CD4-positive, alpha-beta T cell treated with Interleukin-15 for 4 hours (primary cell): Measurements from ENCODE around the gene ZCWPW1.
A peak's percentile ranks its signal among the peaks of the same experiment; 100 is the strongest.

Source experiments
- DNase-seq: peaks from one replicate; pipeline ENCODE4 v3.0.0-alpha.2; 2020; ENCODE audit warnings: low spot score

ZCWPW1 gene

GRCh38 chr7:100432621-100433275 is 4.2 kb upstream of the ZCWPW1 start:
- DNase-seq: no peak

DNA sequence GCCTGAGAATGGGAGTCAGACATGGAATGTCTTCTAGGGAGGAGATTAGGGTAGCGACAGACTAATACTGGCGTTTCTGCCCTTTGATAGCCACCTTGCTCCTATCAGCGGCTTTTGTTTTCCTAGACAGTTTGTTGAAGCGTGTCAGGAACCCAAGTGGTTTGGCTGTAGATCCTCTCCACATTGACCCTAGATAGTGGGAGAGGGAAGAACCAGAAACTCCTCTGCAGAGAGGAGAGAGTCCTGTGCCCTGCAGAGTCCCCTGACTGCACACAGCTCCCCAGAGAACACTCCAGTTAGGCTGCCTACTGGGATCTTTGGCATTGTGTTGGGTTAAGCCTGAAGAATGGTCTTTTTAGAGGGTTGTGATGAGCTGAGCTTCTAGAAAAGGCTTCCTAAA is 3.5 kb upstream of the ZCWPW1 start:
- no peak for DNase-seq

DNA sequence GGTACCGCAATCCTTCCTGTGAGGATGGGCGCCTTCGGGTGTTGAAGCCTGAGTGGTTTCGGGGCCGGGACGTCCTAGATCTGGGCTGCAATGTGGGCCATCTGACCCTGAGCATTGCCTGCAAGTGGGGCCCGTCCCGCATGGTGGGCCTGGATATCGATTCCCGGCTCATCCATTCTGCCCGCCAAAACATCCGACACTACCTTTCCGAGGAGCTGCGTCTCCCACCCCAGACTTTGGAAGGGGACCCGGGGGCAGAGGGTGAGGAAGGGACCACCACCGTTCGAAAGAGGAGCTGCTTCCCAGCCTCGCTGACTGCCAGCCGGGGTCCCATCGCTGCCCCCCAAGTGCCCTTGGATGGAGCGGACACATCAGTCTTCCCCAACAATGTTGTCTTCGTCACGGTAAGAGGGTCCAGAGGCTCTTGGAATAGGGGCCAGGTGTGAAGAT is 2.8 kb upstream of the ZCWPW1 start:
- no peak for DNase-seq

- peak; percentile 26 for DNase-seq
Observed at GRCh38 chr7:100430493-100431285, 2.2 kb upstream of the ZCWPW1 start.

DNA sequence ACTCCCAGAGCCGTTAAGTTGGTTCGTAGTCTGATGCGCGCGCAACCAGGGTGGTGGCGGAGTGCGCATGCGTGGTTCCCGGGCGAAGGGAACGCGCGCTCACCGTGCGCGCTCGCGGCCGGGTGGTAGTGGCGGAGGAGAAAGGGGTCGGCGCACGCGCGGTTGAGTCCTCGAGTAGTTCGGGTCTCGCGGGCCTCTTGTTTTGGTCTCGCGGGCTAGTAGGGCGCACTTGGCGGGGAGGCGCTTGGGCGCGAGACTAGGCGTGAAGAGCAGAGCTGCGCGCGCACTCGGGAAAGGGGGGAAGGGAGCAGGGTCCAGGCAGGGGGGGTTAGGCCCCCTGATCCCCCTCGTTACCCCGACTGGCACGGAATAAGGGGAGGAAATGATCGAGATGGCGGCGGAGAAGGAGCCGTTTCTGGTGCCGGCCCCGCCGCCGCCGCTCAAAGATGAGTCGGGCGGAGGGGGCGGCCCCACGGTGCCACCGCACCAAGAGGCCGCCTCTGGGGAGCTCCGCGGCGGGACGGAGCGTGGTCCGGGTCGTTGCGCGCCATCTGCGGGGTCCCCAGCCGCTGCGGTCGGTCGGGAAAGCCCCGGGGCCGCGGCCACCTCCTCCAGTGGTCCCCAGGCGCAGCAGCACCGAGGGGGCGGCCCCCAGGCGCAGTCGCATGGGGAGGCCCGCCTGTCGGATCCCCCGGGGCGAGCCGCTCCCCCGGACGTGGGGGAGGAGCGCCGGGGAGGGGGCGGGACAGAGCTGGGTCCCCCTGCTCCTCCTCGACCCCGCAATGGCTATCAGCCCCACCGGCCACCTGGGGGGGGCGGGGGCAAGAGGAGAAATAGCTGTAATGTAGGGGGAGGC is 1.4 kb upstream of the ZCWPW1 start, which contains the start of gene MEPCE:
MEPCE (plus strand) TSS at position 195 of the 856 bp plus-strand sequence; CDS start at position 383, 188 bp downstream.
- DNase-seq: peak; percentile 94

- DNase-seq: peak; percentile 100
Observed at GRCh38 chr7:100428967-100429636, 599 bp upstream of the ZCWPW1 start.

- DNase-seq: no peak
Observed at GRCh38 chr7:100427762-100428198, 723 bp downstream of the ZCWPW1 start.

DNA sequence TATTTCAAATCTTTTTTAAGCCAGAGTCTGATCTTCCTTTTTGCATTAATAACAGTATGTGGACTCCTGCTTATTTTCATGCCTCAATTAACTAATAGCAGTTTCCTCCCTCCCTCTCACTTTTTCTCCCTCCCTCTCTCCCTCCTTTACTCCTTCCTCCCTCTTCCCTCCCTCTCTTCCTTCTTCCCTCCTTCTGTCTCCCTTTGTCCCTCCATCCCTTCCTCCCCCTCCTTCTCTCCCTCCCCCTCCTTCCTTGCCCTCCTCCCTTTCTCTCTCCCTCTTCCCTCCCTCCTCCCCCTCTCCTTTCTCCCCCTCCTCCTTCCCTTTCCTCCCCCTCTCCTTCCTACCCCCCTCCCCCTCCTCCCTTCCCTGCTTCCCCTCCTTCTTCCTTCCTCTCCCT is 2.0 kb downstream of the ZCWPW1 start:
- DNase-seq: no peak

- DNase-seq: no peak
Observed at GRCh38 chr7:100425347-100425746, 3.2 kb downstream of the ZCWPW1 start.

DNA sequence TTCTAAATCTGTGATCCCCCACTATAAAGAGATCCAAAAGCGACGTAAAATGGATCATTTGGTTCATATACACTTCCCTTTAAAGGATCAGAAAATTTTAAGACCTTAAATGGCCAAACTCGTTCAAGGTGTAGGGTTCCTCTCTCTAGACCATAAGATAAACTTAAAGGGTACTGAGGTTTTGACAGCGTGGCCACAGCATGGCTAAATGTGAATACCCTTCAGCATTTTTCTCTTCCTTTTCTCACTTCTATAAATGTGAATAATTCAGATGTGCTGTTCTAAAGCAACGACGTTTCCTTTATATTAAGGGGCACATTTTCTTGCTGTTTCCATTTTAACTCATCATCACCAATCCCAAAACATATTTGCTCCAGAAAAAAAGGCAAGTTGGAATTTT is 5.2 kb downstream of the ZCWPW1 start:
- DNase-seq: no peak

DNA sequence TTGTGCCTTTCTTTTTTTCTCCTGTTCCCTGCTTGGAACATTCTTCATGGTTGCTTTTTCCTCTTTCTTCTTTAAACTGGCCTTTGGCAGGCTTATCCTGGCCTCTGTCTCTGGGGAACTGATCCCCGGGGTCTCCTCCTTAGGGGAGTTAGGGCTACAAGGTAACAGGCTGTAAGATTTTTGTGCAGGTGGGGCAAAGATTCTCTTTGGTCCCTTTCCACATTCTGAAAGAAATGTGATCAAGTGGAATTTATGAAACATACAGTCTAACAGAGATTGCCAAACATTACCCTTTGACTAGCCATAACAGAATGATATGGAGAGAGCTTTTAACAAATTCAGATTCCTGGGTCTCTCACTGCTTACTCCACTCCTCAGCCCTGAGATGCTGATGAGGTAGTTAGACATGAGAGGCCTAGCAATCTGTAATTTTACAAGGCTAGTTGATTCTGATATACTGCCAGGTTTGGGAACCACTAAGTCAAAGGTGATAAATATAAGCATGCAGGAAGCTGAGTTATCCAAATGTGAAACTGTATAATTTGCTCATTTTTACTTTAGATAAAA is 8.8 kb downstream of the ZCWPW1 start:
- DNase-seq: no peak

GRCh38 chr7:100418930-100419659 is 9.4 kb downstream of the ZCWPW1 start:
- DNase-seq: no peak

DNA sequence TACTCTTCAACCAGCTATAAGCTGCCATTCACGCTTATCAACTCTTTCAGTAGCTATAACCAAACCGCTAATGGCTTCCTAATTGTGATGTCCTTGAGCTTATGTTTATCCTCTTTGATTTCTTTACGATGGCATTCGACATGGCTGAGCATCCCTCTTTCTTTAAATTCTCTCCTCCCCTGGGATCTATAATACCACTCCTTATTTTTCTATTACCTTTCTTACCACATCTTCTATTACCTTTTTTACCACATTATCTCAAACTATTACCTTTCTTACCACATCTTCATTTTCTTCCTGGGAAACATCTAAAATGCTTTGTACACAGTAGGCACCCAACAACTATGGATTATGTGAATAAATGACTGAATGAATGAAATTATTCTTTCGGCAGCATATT is 13.1 kb downstream of the ZCWPW1 start:
- no peak for DNase-seq

DNA sequence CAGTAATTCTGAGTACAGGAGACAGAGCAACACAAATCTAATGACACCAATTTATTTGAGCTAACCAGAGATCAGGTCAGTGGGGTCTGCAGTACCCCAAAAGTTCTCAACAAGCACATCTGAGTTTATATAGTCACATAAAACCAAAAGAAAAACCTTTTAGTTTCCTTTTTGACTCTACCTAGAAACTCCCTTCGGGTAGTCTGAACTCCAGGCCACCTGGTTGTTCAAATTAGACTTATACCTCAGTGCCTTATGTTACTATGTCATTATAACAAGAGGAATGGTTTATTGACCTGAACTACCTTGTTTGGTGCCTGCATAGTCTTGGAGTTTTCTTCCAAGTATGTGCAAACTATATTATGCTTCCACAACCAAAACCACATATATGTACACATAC is 14.6 kb downstream of the ZCWPW1 start:
- DNase-seq: no peak

GRCh38 chr7:100413346-100413745 is 15.2 kb downstream of the ZCWPW1 start:
- DNase-seq: no peak

- no peak for DNase-seq
Observed at GRCh38 chr7:100411101-100411500, 17.4 kb downstream of the ZCWPW1 start.

DNA sequence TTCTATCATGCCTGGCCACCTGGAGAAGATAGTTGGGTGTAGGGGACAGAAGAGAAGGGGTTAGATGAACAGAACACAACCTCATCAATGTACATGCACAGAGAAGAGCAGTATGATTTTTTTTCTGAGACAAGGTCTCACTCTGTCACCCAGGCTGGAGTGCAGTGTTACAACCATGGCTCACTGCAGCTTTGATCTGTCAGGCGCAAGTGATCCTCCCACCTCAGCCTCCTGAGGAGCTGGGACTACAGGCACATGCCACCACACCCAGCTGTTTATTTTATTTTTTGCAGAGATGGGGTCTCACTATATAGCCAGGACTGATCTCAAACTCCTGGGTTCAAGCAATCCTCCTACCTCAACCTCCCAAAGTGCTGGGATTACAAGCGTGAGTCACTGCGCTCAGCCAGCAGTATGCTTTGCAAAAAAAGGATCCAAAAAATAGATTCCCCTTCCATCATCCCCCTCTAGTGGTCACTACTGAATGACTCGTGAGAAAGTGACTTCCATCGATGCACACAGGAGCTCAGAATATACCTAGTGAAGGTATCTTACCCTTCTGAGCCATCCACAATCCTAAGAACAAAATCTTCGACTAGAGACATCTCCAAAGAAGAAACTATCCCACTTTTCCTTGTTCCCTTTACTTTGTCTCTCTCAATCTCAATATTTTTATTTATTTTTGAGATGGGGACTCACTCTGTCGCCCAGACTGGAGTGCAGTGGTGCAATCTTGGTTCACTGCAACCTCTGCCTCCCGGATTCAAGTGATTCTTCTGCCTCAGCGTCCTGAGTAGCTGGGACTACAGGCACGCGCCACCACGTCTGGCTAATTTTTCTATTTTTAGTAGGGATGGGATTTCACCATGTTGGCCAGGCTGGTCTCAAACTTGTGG is 21.0 kb downstream of the ZCWPW1 start:
- DNase-seq: peak; percentile 72

- DNase-seq: no peak
Observed at GRCh38 chr7:100406767-100407166, 21.7 kb downstream of the ZCWPW1 start.

DNA sequence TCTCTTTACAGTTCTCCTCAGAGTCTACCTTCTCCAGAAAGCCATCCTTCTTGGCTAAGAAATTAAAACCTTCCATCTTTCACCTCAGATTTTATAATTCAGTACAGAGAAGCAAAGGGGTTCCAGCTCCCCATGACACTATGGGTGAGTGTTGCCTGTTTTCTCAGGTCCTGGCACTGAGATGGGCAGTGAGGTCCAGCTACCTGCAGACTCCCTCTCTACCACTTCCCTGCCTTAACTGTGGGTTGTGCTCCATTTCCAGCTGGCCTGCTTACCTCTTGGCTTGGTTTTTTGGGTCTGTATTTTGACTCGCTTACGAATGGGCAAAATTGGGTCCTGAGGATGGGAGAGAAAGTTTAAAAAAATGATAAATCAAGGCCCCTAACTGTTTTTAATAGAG is 26.3 kb downstream of the ZCWPW1 start:
- DNase-seq: no peak

DNA sequence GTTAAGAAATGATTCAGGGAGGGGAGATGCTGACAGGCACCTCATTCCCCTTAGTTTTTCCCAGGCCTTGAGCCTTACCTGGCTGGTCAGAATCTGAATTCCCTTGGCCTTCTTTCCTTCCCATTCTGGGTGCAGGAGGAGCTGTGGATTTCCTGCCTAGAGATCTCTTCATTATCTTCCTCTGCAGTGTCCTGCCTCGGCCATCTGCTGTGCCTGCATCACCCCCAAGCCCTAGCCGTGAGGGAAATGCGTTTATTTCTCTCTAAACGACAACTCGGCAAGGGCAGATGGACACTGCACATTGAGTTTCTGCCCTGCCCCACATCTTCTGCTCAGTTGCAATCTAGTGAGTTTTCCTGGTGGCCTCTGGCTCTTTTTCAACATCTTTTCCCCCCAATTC is 26.7 kb downstream of the ZCWPW1 start:
- no peak for DNase-seq
